HuH-7 (cell line): ENCODE data around the gene CYB561D1.

ENCODE experiments used
- DNase-seq: peaks from one replicate; pipeline ENCODE4 v3.0.0; 2011; ENCODE audit warnings: low spot score

Gene CYB561D1

GRCh38 chr1:109530457-109531087 is 36.7 kb downstream of the CYB561D1 start:
- no peak for DNase-seq

- DNase-seq = no peak
Observed at GRCh38 chr1:109531380-109531779, 37.5 kb downstream of the CYB561D1 start.

- DNase-seq = no peak
Observed at GRCh38 chr1:109531826-109532364, 38.0 kb downstream of the CYB561D1 start.

DNA sequence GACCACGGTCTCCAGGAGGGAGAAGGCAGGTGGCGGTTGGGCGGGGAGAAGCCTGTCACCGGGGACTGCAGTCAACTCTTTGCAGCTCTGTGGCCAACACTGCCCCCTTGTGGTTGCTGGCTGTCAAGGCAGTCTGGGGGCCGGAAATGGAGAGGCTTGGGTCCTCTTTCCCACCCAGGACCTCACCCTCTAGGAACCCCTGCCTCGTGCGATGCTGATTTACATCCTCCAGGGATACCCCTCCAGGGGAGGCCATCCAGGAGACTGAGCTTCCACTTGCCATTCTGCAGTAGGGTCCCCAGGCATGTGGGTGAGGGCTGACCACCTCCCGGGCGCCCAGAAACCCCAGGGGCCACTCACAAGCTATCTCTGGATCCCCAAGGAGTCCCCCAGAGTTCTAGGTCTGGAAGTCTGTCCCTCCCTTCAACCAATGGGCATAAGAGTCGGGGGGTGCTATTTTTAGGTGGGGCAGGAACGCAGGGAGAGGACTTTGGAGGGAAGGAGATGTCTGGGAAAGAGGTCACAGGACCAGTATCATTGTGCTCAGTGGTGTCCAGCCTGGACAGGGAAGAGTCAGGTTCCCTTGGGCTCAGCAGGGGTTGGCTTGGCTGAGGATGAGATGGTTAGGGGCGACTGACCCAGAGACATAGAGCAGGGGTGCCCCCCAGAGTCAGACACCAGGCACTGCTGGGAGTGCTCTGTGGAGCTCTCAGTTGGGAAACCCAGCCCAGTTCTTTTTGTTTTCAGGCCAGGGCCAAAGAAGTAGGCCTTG is 38.7 kb downstream of the CYB561D1 start:
- DNase-seq = peak; percentile 74

GRCh38 chr1:109534307-109534858 is 40.5 kb downstream of the CYB561D1 start:
- DNase-seq = no peak

DNA sequence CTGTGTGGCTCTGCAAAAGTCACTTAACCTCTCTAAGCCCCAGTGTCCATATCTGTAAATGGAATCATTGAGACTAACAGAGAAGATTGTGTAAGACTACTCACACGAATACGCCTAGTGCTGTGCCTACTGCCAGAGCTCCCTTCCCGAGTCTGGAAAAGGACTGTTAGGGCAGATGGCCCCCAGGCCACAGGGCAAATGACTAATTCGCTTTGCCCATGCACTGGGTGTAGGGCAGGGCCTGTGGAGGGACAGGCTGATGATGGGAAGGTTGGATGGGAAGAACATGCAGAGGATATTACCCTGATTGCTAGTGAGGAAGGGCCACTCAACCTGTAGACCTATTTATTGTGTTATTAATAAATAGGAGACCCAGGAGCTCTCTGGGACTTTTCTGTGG is 41.6 kb downstream of the CYB561D1 start:
- no peak for DNase-seq

GRCh38 chr1:109535971-109536491 is 42.1 kb downstream of the CYB561D1 start:
- no peak for DNase-seq

- DNase-seq = no peak
Observed at GRCh38 chr1:109537450-109538178, 43.7 kb downstream of the CYB561D1 start.

DNA sequence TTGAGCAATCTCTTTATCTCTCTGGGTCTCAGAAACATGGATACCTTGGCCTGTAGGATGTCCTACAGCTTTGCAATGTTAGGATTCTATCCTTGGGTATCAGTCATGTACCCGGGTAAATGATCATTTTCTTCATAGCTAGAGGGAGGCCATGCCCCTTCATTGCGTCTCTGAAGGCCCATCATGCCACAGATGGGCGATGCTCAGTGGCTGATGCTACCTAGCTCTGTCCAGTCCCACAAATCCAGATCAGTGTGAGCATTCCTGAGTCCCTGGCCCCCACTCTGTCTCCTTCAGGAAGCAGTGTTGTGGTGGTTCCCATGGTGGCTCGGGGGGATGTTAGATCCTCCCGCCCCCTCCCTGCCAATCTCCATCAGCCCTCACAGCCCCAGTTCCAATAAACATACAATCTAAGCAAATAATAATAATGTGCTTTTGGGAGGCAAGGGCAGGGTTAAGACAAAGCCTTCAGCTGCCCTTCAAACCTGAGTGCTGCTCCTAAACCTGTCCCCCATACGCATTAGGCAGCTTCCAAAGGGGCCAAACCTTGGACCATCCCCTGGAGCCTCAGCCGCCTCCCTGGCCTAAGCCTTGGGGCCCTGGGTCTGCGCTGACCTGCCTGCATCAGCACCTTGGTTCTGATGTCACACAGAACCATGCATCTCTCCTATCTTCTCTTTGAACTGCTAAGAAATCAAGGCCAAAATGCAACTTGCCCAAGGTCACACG is 45.1 kb downstream of the CYB561D1 start:
- no peak for DNase-seq

DNA sequence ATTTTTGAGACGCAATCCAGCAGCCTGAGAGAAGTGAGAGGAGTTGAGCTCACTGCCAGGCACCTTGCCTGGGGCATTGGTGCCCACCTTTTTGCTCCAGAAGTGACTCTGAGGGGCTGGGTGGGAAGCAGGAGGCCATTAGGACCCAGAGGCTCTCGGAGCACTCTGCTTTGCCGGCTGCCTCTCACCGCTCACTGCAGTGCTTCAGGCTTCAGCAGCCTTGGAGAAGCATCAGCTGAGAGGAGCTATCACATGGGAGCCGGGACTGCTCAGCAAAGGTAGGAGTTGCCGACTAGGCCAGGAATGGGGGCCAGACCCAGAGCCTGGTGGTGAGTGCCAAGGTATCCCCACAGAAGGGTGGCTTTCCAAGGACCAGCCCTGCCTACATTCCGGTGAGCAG is 45.8 kb downstream of the CYB561D1 start, which contains the start of gene GPR61:
Gene GPR61 (plus strand): TSS at position 197 of the 400 bp plus-strand sequence. CDS start 3,151 bp downstream, outside the sequence.
- no peak for DNase-seq

- no peak for DNase-seq
Observed at GRCh38 chr1:109541102-109541501, 47.2 kb downstream of the CYB561D1 start.

DNA sequence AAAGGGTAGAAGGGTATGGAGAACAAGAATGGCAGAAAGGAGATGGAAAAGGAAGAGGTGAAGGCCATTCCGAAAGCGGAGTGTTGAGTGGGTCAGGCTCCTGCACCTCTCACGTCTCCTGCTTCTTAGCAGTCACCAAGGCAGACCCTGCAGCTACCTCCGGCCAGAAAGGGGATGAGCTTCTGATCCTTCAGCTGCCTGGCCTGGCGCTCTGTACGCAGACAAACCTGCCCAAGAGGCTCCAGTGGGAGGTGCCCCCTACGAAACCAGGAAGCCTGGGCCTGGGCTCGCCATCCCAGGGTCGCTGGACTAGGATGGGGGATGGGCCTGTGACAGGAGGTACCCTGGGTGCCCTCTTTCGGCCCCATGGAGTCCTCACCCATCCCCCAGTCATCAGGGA is 48.8 kb downstream of the CYB561D1 start:
- DNase-seq = no peak

DNA sequence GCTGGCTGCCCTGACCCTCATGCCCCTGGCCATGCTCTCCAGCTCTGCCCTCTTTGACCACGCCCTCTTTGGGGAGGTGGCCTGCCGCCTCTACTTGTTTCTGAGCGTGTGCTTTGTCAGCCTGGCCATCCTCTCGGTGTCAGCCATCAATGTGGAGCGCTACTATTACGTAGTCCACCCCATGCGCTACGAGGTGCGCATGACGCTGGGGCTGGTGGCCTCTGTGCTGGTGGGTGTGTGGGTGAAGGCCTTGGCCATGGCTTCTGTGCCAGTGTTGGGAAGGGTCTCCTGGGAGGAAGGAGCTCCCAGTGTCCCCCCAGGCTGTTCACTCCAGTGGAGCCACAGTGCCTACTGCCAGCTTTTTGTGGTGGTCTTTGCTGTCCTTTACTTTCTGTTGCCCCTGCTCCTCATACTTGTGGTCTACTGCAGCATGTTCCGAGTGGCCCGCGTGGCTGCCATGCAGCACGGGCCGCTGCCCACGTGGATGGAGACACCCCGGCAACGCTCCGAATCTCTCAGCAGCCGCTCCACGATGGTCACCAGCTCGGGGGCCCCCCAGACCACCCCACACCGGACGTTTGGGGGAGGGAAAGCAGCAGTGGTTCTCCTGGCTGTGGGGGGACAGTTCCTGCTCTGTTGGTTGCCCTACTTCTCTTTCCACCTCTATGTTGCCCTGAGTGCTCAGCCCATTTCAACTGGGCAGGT is 49.5 kb downstream of the CYB561D1 start:
- no peak for DNase-seq

- DNase-seq = no peak
Observed at GRCh38 chr1:109543988-109544735, 50.3 kb downstream of the CYB561D1 start.

GRCh38 chr1:109546311-109547109 is 52.6 kb downstream of the CYB561D1 start:
- DNase-seq = peak; percentile 91

- no peak for DNase-seq
Observed at GRCh38 chr1:109547463-109548320, 53.8 kb downstream of the CYB561D1 start.

- DNase-seq = peak; percentile 88
Observed at GRCh38 chr1:109548321-109549267, 54.7 kb downstream of the CYB561D1 start, which contains the start of gene GNAI3. GNAI3 (plus strand) TSS chr1:109548615; CDS start chr1:109548721, 106 bp downstream.
